ENCODE data around the gene TTLL9. TPM values are rescaled to one million over a fixed set of nuclear protein-coding genes. Genes with fewer than 3 reads are reported as not detected.

TTLL9 gene
- total RNA-seq, 1 donor from 2014 or later = 0.23 TPM

GRCh38 chr20:31857861-31858759 lies 12.3 kb upstream of the TTLL9 start:
- DNase-seq (ENCODE audit: extremely low read depth, low read depth, low spot score) = no peak

- DNase-seq (ENCODE audit: extremely low read depth, low read depth, low spot score) = no peak
Measured at GRCh38 chr20:31858760-31859083, 11.7 kb upstream of the TTLL9 start.

- DNase-seq (ENCODE audit: extremely low read depth, low read depth, low spot score) = no peak
Measured at GRCh38 chr20:31859266-31859997, 11.0 kb upstream of the TTLL9 start.

- no peak for DNase-seq (ENCODE audit: extremely low read depth, low read depth, low spot score)
Measured at GRCh38 chr20:31859998-31860380, 10.4 kb upstream of the TTLL9 start.

GRCh38 chr20:31860390-31861134 lies 9.9 kb upstream of the TTLL9 start:
- DNase-seq (ENCODE audit: extremely low read depth, low read depth, low spot score) = no peak

- DNase-seq (ENCODE audit: extremely low read depth, low read depth, low spot score) = no peak
Measured at GRCh38 chr20:31861135-31861384, 9.4 kb upstream of the TTLL9 start.

- DNase-seq (ENCODE audit: extremely low read depth, low read depth, low spot score) = no peak
Measured at GRCh38 chr20:31861385-31862156, 8.9 kb upstream of the TTLL9 start.

GRCh38 chr20:31862157-31862470 lies 8.3 kb upstream of the TTLL9 start:
- DNase-seq (ENCODE audit: extremely low read depth, low read depth, low spot score) = no peak

- no peak for DNase-seq (ENCODE audit: extremely low read depth, low read depth, low spot score)
Measured at GRCh38 chr20:31862506-31862905, 7.9 kb upstream of the TTLL9 start.

- DNase-seq (ENCODE audit: extremely low read depth, low read depth, low spot score) = no peak
Measured at GRCh38 chr20:31863296-31864085, 6.9 kb upstream of the TTLL9 start.

- DNase-seq (ENCODE audit: extremely low read depth, low read depth, low spot score) = no peak
Measured at GRCh38 chr20:31864521-31865400, 5.7 kb upstream of the TTLL9 start.

GRCh38 chr20:31866221-31866620 lies 4.2 kb upstream of the TTLL9 start:
- no peak for DNase-seq (ENCODE audit: extremely low read depth, low read depth, low spot score)

GRCh38 chr20:31868853-31869672 lies 1.4 kb upstream of the TTLL9 start:
- no peak for DNase-seq (ENCODE audit: extremely low read depth, low read depth, low spot score)

- DNase-seq (ENCODE audit: extremely low read depth, low read depth, low spot score) = no peak
Measured at GRCh38 chr20:31869673-31869941, 827 bp upstream of the TTLL9 start.

GRCh38 chr20:31870726-31871617 lies 538 bp downstream of the TTLL9 start:
- DNase-seq (ENCODE audit: extremely low read depth, low read depth, low spot score) = no peak

GRCh38 chr20:31871618-31871954 lies 1.2 kb downstream of the TTLL9 start:
- no peak for DNase-seq (ENCODE audit: extremely low read depth, low read depth, low spot score)

GRCh38 chr20:31872406-31872805 lies 2.0 kb downstream of the TTLL9 start:
- DNase-seq (ENCODE audit: extremely low read depth, low read depth, low spot score) = no peak

- DNase-seq (ENCODE audit: extremely low read depth, low read depth, low spot score) = no peak
Measured at GRCh38 chr20:31875671-31876070, 5.2 kb downstream of the TTLL9 start.
